Natural killer cell (primary cell): Measurements from ENCODE around the gene MYH2. TPM values are rescaled to one million over a fixed set of nuclear protein-coding genes. Genes with fewer than 3 reads are reported as not detected.

Source experiments
- ATAC-seq, 3 donors: fragments of 150-1000 bp in 2 of 3; fragments of 200-7000 bp in 1 of 3; cut with Tn5 transposase; 1 replicate in 1 of 3; 2 replicates in 2 of 3; pipeline ENCODE4 v1.10.0; 2021; ENCODE audit warnings: mild to moderate bottlenecking in 2 of 3, moderate library complexity in 2 of 3
- DNase-seq, 2 donors: peaks; one replicate each; pipeline versions ENCODE4 v3.0.0 to v3.0.0-alpha.2; 2013 to 2021; ENCODE audit warnings: mixed read lengths in 1 of 2
- H3K27ac ChIP-seq: one replicate; pipeline ENCODE4 v1.5.1; 2013; ENCODE audit warnings: mild to moderate bottlenecking, low read length
- H3K27me3 ChIP-seq: one replicate; pipeline ENCODE4 v1.6.1; 2013; ENCODE audit warnings: low read length; ENCODE audit not compliant: control insufficient read depth, insufficient read depth
- H3K36me3 ChIP-seq: one replicate; pipeline ENCODE4 v1.6.1; 2013; ENCODE audit warnings: low read length; ENCODE audit not compliant: control insufficient read depth, insufficient read depth
- H3K4me1 ChIP-seq: one replicate; pipeline ENCODE4 v1.6.1; 2013; ENCODE audit warnings: low read length; ENCODE audit not compliant: control insufficient read depth, insufficient read depth
- H3K4me3 ChIP-seq: one replicate; pipeline ENCODE4 v1.5.1; 2013; ENCODE audit warnings: low read length
- H3K9me3 ChIP-seq: one replicate; pipeline ENCODE4 v1.6.1; 2013; ENCODE audit warnings: low read length; ENCODE audit not compliant: control insufficient read depth, insufficient read depth
- H3K27ac Mint-ChIP-seq, 2 donors: one replicate each; pipeline ENCODE4 v1.8.0; 2022; ENCODE audit warnings: mild to moderate bottlenecking in 2 of 2, mixed read lengths in 2 of 2, moderate library complexity in 1 of 2
- H3K27me3 Mint-ChIP-seq, 2 donors: one replicate each; pipeline ENCODE4 v1.8.0; 2022; ENCODE audit warnings: low read depth in 2 of 2, mixed read lengths in 2 of 2
- H3K36me3 Mint-ChIP-seq: one replicate; pipeline ENCODE4 v1.8.0; 2022; ENCODE audit warnings: mixed read lengths
- H3K4me1 Mint-ChIP-seq, 2 donors: one replicate each; pipeline ENCODE4 v1.8.0; 2022; ENCODE audit warnings: mixed read lengths in 2 of 2
- H3K4me3 Mint-ChIP-seq: one replicate; pipeline ENCODE4 v1.8.0; 2022; ENCODE audit warnings: mild to moderate bottlenecking, moderate library complexity, mixed read lengths
- H3K9me3 Mint-ChIP-seq, 2 donors: one replicate each; pipeline ENCODE4 v1.8.0; 2022; ENCODE audit warnings: mixed read lengths in 2 of 2
- WGBS: methylation state at CpG from one replicate; pipeline ENCODE4 v1.1.7; 2013; ENCODE audit warnings: missing lambda C conversion rate; ENCODE audit not compliant: insufficient coverage; 5-methylcytosine and 5-hydroxymethylcytosine counted together
- intact Hi-C: fragments of 100-400 bp; cut with micrococcal nuclease; formaldehyde crosslinking; loops from one replicate; pipeline ENCODE4 v1.14.2; 2022
- total RNA-seq, 4 donors: library from RNA; stranded (reverse); fragments of 120-200 nt in 1 of 4; gene quantifications; one replicate each; pipeline versions ENCODE4 v1.2.3 to v1.2.4, GENCODE V29; 2013 to 2022
- TF ChIP-seq, protein P1 (sequence below): fragments of 200-600 bp; IDR thresholded peaks from one replicate; pipeline ENCODE4 v1.8.0; 2022; ENCODE audit warnings: antibody characterized with exemption

Gene MYH2
- total RNA-seq, 3 donors from 2014 or later (not counting 1 experiment from before 2014, with no cell fraction given), result not detected

DNA sequence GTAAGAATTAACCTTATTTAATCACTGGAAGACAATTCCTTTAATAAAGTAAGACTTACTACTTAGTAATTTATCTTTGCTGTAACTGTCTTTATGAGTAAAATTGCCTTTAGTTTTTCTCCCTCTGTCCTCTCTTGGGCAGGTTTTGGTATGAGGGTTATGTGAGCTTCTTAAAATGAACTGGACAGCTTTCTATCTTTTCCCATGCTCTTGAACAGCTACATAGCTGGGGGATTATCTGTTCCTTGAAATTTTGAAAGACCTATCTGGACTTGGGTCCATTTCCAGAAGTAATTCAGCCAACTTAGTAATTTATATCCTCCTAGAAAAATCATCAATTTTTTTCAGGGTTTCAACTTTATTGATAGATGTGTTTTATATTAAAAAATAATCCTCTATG, 27.5 kb downstream of the MYH2 start:
- Mint-ChIP-seq H3K4me3 (no peak overlapping the region), H3K4me1 (no peaks in the 10 kb centered on the region), H3K36me3 (no peaks in the 10 kb centered on the region), H3K27me3 (peaks cover 12 to 45% of the 10 kb centered on the region in 2 donors), H3K27ac (no peak overlapping the region), H3K9me3 (no peaks in the 10 kb centered on the region)
- no peaks in the 10 kb centered on the region for H3K36me3 ChIP-seq
- no peaks in the 10 kb centered on the region for H3K9me3 ChIP-seq
- ATAC-seq, result no peak
- H3K4me3 ChIP-seq, result no peak overlapping the region
- TF ChIP-seq, protein P1, sequence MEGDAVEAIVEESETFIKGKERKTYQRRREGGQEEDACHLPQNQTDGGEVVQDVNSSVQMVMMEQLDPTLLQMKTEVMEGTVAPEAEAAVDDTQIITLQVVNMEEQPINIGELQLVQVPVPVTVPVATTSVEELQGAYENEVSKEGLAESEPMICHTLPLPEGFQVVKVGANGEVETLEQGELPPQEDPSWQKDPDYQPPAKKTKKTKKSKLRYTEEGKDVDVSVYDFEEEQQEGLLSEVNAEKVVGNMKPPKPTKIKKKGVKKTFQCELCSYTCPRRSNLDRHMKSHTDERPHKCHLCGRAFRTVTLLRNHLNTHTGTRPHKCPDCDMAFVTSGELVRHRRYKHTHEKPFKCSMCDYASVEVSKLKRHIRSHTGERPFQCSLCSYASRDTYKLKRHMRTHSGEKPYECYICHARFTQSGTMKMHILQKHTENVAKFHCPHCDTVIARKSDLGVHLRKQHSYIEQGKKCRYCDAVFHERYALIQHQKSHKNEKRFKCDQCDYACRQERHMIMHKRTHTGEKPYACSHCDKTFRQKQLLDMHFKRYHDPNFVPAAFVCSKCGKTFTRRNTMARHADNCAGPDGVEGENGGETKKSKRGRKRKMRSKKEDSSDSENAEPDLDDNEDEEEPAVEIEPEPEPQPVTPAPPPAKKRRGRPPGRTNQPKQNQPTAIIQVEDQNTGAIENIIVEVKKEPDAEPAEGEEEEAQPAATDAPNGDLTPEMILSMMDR, result no peak
- H3K4me1 ChIP-seq, result no peaks in the 10 kb centered on the region
- no peak for DNase-seq
- H3K27me3 ChIP-seq, result peaks cover 2% of the 10 kb centered on the region
- H3K27ac ChIP-seq, result no peak overlapping the region
- intact Hi-C loops, result no loop called here

DNA sequence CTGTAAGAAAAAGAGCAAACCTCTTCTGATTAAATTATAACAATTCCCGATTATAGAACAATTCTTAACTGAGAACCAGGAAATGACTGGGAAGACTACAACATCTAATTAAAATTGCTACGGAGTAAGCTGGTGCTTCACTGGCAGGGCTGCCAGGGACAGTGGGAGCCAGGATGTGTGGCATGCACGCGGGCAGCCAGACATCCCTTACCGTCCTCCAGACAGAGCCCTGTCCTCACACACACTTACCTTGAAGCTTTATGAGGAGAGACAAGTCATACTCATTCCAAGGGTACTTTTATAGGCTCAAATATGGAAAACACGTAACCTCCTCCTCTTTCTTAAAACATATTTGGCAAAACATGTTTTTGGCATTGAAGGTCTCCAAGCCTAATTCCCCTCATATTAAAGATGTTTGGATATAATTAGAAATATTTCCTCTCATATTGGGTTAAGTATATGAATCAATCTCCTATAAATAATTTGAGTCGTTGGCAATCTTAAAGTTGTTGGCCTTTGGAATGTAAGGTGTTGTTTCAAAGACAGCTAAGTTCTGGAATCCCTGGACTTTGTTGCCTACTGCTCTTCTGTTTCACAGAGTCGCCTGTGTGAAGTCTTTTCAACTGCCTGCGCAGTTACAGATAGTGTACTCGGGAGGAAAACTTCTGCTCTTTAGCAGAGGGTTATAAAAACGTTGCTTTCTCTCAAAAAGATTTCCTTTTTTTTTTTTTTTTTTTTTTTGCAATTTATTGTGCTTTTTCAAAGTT, 31.0 kb downstream of the MYH2 start, which contains the start of gene MYH1:
TSS of gene MYH1 (minus strand) at position 272 of the 767 bp plus-strand sequence. CDS start 1,900 bp downstream, outside the sequence.
- H3K9me3 ChIP-seq, result no peaks in the 10 kb centered on the region
- H3K4me3 Mint-ChIP-seq, result no peak within 1 kb of the TSS
- no peak within 1 kb of the TSS for H3K27ac Mint-ChIP-seq
- H3K4me1 Mint-ChIP-seq, result no peaks in the 10 kb centered on the region
- 87% methylated on average over 10 of the region's 11 CpGs for WGBS
- TF ChIP-seq, protein P1, result no peak
- H3K27me3 Mint-ChIP-seq, result peaks cover 10 to 55% of the 10 kb centered on the region in 2 donors
- no peaks in the 10 kb centered on the region for H3K36me3 Mint-ChIP-seq
- no peaks in the 10 kb centered on the region for H3K36me3 ChIP-seq
- no peaks in the 10 kb centered on the region for H3K9me3 Mint-ChIP-seq
- H3K4me1 ChIP-seq, result no peaks in the 10 kb centered on the region
- no peak within 1 kb of the TSS for H3K27ac ChIP-seq
- H3K27me3 ChIP-seq, result peaks cover 2% of the 10 kb centered on the region
- no peak for DNase-seq
- intact Hi-C loops, result no loop called here
- H3K4me3 ChIP-seq, result no peak within 1 kb of the TSS
- ATAC-seq, result no peak

DNA sequence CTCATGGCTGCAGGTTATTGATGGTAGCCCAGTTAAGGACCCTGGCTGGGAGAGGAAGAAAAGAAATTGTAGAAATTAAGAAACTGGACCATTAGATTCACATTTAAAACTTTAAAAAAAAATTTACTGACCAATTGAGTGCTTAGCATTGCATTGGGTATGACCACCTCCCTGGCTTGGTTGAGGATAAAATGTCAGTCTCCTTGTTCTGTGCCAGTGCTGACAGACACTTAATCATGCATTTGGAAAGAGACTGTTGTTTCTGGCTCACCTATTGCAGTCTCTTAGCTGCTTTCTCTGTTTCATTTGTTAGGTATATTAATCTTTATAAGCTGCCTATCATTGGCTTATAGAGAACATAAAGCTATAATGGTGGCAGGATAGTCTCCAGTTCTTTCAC, 32.8 kb downstream of the MYH2 start:
- peaks cover 6 to 59% of the 10 kb centered on the region in 2 donors for H3K27me3 Mint-ChIP-seq
- no peaks in the 10 kb centered on the region for H3K9me3 Mint-ChIP-seq
- Histone ChIP-seq H3K36me3 (no peaks in the 10 kb centered on the region), H3K4me1 (no peaks in the 10 kb centered on the region), H3K4me3 (no peak overlapping the region), H3K27ac (no peak overlapping the region), H3K9me3 (no peaks in the 10 kb centered on the region), H3K27me3 (peaks cover 2% of the 10 kb centered on the region)
- H3K4me3 Mint-ChIP-seq, result no peak overlapping the region
- TF ChIP-seq, protein P1, result no peak
- no peak for DNase-seq
- H3K4me1 Mint-ChIP-seq, result no peaks in the 10 kb centered on the region
- no peak overlapping the region for H3K27ac Mint-ChIP-seq
- intact Hi-C loops, result no loop called here
- H3K36me3 Mint-ChIP-seq, result no peaks in the 10 kb centered on the region
- no peak for ATAC-seq

DNA sequence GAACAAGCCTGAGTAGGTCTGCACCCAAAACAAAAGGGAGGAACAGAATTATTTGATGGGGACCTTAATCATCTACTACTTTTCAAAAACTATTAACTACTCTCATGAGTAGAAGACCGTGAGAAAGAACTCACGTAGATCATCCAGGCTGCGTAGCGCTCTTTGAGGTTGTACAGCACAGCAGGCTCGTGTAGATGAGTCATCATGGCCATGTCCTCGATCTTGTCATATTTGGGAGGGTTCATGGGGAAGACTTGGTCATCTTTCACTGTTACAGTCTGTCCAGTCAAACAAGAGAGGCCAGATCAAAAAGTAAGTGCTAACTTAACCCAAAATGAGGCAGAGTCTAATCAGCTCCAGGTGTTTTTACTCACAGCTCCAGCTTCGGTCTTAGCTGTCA, 33.4 kb downstream of the MYH2 start:
- Histone ChIP-seq H3K4me3 (no peak overlapping the region), H3K4me1 (no peaks in the 10 kb centered on the region), H3K27me3 (peaks cover 1% of the 10 kb centered on the region), H3K36me3 (no peaks in the 10 kb centered on the region), H3K27ac (no peak overlapping the region), H3K9me3 (no peaks in the 10 kb centered on the region)
- Mint-ChIP-seq H3K4me1 (no peaks in the 10 kb centered on the region), H3K27me3 (peaks cover 6 to 64% of the 10 kb centered on the region in 2 donors), H3K4me3 (no peak overlapping the region), H3K9me3 (no peaks in the 10 kb centered on the region), H3K36me3 (no peaks in the 10 kb centered on the region), H3K27ac (no peak overlapping the region)
- TF ChIP-seq, protein P1, result no peak
- intact Hi-C loops, result no loop called here
- WGBS, result 90% methylated on average over 7 of the region's 7 CpGs
- ATAC-seq, result no peak
- no peak for DNase-seq
